ENCODE results near the gene CD200.
A peak's percentile ranks its signal among the peaks of the same experiment; 100 is the strongest.

The CD200 gene

GRCh38 chr3:112388972-112389371, 56.0 kb downstream of the CD200 start:
- TF ChIP-seq GABPA (IDR thresholded peaks at IDR 0.05; ENCODE audit: low read depth) (no peak), CTCF (IDR thresholded peaks at IDR 0.05; ENCODE audit: insufficient read depth, low read length) (no peak), POLR2AphosphoS5 (IDR thresholded peaks at IDR 0.05; ENCODE audit: low read depth) (no peak)
- DNase-seq (ENCODE audit: low read depth in 1 of 2, low spot score in 1 of 2), result no peak
- Histone ChIP-seq H3K4me3 (replicated peaks; ENCODE audit: insufficient read depth, low read length) (no peak overlapping the region), H3K27ac (replicated peaks) (no peak overlapping the region), H3K27me3 (ENCODE audit: insufficient read depth, poor library complexity, severe bottlenecking) (no peaks in the 10 kb centered on the region)

GRCh38 chr3:112389961-112390360, 57.0 kb downstream of the CD200 start:
- no peak for TF ChIP-seq POLR2AphosphoS5 (IDR thresholded peaks at IDR 0.05; ENCODE audit: low read depth)
- peak; percentile 22; the same call in 1 of the 2 replicates for TF ChIP-seq SPI1 (IDR thresholded peaks at IDR 0.05; ENCODE audit: borderline replicate concordance, low read depth)
- H3K27ac ChIP-seq (replicated peaks), result no peak overlapping the region
- no peaks in the 10 kb centered on the region for H3K27me3 ChIP-seq (ENCODE audit: insufficient read depth, poor library complexity, severe bottlenecking)
- H3K4me3 ChIP-seq (replicated peaks; ENCODE audit: insufficient read depth, low read length), result no peak overlapping the region
- DNase-seq (ENCODE audit: low read depth in 1 of 2, low spot score in 1 of 2), result peak in 1 of 2 experiments; percentile 25

GRCh38 chr3:112390783-112391641, 58.1 kb downstream of the CD200 start:
- Histone ChIP-seq H3K27ac (replicated peaks) (no peak overlapping the region), H3K27me3 (ENCODE audit: insufficient read depth, poor library complexity, severe bottlenecking) (no peaks in the 10 kb centered on the region), H3K4me3 (replicated peaks; ENCODE audit: insufficient read depth, low read length) (no peak overlapping the region)
- TF ChIP-seq GABPA (IDR thresholded peaks at IDR 0.05; ENCODE audit: low read depth) (no peak), CTCF (IDR thresholded peaks at IDR 0.05; ENCODE audit: insufficient read depth, low read length) (no peak), POLR2AphosphoS5 (IDR thresholded peaks at IDR 0.05; ENCODE audit: low read depth) (no peak), REST (IDR thresholded peaks at IDR 0.05; ENCODE audit: insufficient replicate concordance, low read depth) (no peak), SPI1 (IDR thresholded peaks at IDR 0.05; ENCODE audit: borderline replicate concordance, low read depth) (no peak)
- DNase-seq (ENCODE audit: low read depth in 1 of 2, low spot score in 1 of 2), result no peak

- H3K27me3 ChIP-seq (ENCODE audit: insufficient read depth, poor library complexity, severe bottlenecking), result no peaks in the 10 kb centered on the region
- no peak for TF ChIP-seq CTCF (IDR thresholded peaks at IDR 0.05; ENCODE audit: insufficient read depth, low read length)
- no peak for TF ChIP-seq GABPA (IDR thresholded peaks at IDR 0.05; ENCODE audit: low read depth)
- no peak overlapping the region for H3K4me3 ChIP-seq (replicated peaks; ENCODE audit: insufficient read depth, low read length)
- no peak overlapping the region for H3K27ac ChIP-seq (replicated peaks)
- DNase-seq (ENCODE audit: low read depth in 1 of 2, low spot score in 1 of 2), result no peak
Observed at GRCh38 chr3:112391648-112392047, 58.7 kb downstream of the CD200 start.

Data from HL-60 (cell line).